Naive B cell (primary cell): ENCODE data around the gene TAF15. TPM values are rescaled to one million over a fixed set of nuclear protein-coding genes. Genes with fewer than 3 reads are reported as not detected.
A peak's percentile ranks its signal among the peaks of the same experiment; 100 is the strongest.

Experiments
- ATAC-seq, 2 donors: fragments of 150-1000 bp; cut with Tn5 transposase; 2 replicates each; pipeline ENCODE4 v1.10.0; 2021; ENCODE audit warnings: low read depth in 2 of 2, mild to moderate bottlenecking in 2 of 2, moderate library complexity in 2 of 2
- DNase-seq: peaks from one replicate; pipeline ENCODE4 v3.0.0; 2022
- H3K27ac Mint-ChIP-seq, 6 donors: one replicate each; pipeline ENCODE4 v1.8.0; 2020 to 2022; ENCODE audit warnings: mild to moderate bottlenecking in 6 of 6, mixed read lengths in 6 of 6, moderate library complexity in 5 of 6, inconsistent platforms in 2 of 6
- H3K27me3 Mint-ChIP-seq, 3 donors: one replicate each; pipeline ENCODE4 v1.8.0; 2021 to 2022; ENCODE audit warnings: mixed read lengths in 3 of 3, mild to moderate bottlenecking in 1 of 3
- H3K36me3 Mint-ChIP-seq, 2 donors: one replicate each; pipeline ENCODE4 v1.8.0; 2020 to 2022; ENCODE audit warnings: mixed read lengths in 2 of 2, inconsistent platforms in 1 of 2, mild to moderate bottlenecking in 1 of 2
- H3K4me1 Mint-ChIP-seq, 3 donors: one replicate each; pipeline ENCODE4 v1.8.0; 2020 to 2022; ENCODE audit warnings: mixed read lengths in 3 of 3, inconsistent platforms in 1 of 3, mild to moderate bottlenecking in 1 of 3, moderate library complexity in 1 of 3
- H3K4me3 Mint-ChIP-seq, 8 donors: one replicate each; pipeline ENCODE4 v1.8.0; 2020 to 2022; ENCODE audit warnings: mild to moderate bottlenecking in 8 of 8, mixed read lengths in 8 of 8, moderate library complexity in 8 of 8, inconsistent platforms in 2 of 8
- H3K9me3 Mint-ChIP-seq, 7 donors: one replicate each; pipeline ENCODE4 v1.8.0; 2020 to 2022; ENCODE audit warnings: mixed read lengths in 7 of 7, mild to moderate bottlenecking in 5 of 7, inconsistent platforms in 2 of 7, moderate library complexity in 1 of 7
- polyA plus RNA-seq, 6 donors: library from polyadenylated mRNA; unstranded; fragments of 300-500 nt; fragmentation: Illumina TruSeq; gene quantifications; one replicate each; pipeline ENCODE4 v1.2.3, GENCODE V29; 2021; ENCODE audit warnings: low read depth in 6 of 6

TAF15 gene
- polyA plus RNA-seq, 6 donors from 2014 or later: 16.6 to 44.4 (median 21.7) TPM

GRCh38 chr17:35811759-35812158 is 2.5 kb downstream of the TAF15 start:
- peak overlapping the region in 4 of 8 donors; percentile 21 to 95 (median 88) for H3K4me3 Mint-ChIP-seq
- H3K9me3 Mint-ChIP-seq: no peaks in the 10 kb centered on the region
- no peaks in the 10 kb centered on the region for H3K27me3 Mint-ChIP-seq
- no peak for DNase-seq
- peaks cover 28 to 69% (median 57%) of the 10 kb centered on the region in 3 donors for H3K4me1 Mint-ChIP-seq
- H3K36me3 Mint-ChIP-seq: no peaks in the 10 kb centered on the region
- ATAC-seq: no peak
- peak overlapping the region in 1 of 6 donors; percentile 16 for H3K27ac Mint-ChIP-seq

- Mint-ChIP-seq H3K27ac (peak overlapping the region in 1 of 6 donors; percentile 75), H3K9me3 (no peaks in the 10 kb centered on the region), H3K4me3 (peak overlapping the region in 1 of 8 donors; percentile 63), H3K4me1 (peaks cover 28 to 69% (median 57%) of the 10 kb centered on the region in 3 donors), H3K27me3 (no peaks in the 10 kb centered on the region), H3K36me3 (no peaks in the 10 kb centered on the region)
- ATAC-seq: no peak
- DNase-seq: no peak
These were observed 3.2 kb downstream of the TAF15 start for GRCh38 chr17:35812456-35812855.

- Mint-ChIP-seq H3K27ac (no peak overlapping the region), H3K4me1 (peaks cover 9 to 37% (median 32%) of the 10 kb centered on the region in 3 donors)
These were observed 7.4 kb downstream of the TAF15 start for GRCh38 chr17:35816723-35817122.

GRCh38 chr17:35817196-35817595 is 7.9 kb downstream of the TAF15 start:
- no peak overlapping the region for H3K27ac Mint-ChIP-seq
- H3K9me3 Mint-ChIP-seq: no peaks in the 10 kb centered on the region
- H3K4me1 Mint-ChIP-seq: peaks cover 9 to 35% (median 32%) of the 10 kb centered on the region in 3 donors
- DNase-seq (no peak), ATAC-seq (no peak)
- no peaks in the 10 kb centered on the region for H3K27me3 Mint-ChIP-seq
- H3K36me3 Mint-ChIP-seq: peaks cover 0 to under 1% of the 10 kb centered on the region in 2 donors
- H3K4me3 Mint-ChIP-seq: no peak overlapping the region

More at GRCh38 chr17:35816723-35817122, 7.4 kb downstream of the TAF15 start:
- no peaks in the 10 kb centered on the region for H3K9me3 Mint-ChIP-seq
- no peaks in the 10 kb centered on the region for H3K27me3 Mint-ChIP-seq
- no peaks in the 10 kb centered on the region for H3K36me3 Mint-ChIP-seq
- no peak overlapping the region for H3K4me3 Mint-ChIP-seq
- DNase-seq (no peak), ATAC-seq (no peak)

GRCh38 chr17:35819455-35819854 is 10.2 kb downstream of the TAF15 start:
- peaks cover 10% of the 10 kb centered on the region in 2 donors for H3K36me3 Mint-ChIP-seq
- H3K4me1 Mint-ChIP-seq: peaks cover 0 to 19% (median 16%) of the 10 kb centered on the region in 3 donors
- DNase-seq (no peak), ATAC-seq (no peak)
- peak overlapping the region in 1 of 6 donors; percentile 44 for H3K27ac Mint-ChIP-seq
- H3K4me3 Mint-ChIP-seq: no peak overlapping the region
- H3K9me3 Mint-ChIP-seq: no peaks in the 10 kb centered on the region
- no peaks in the 10 kb centered on the region for H3K27me3 Mint-ChIP-seq

- peaks cover 0 to 4% (median 3%) of the 10 kb centered on the region in 3 donors for H3K4me1 Mint-ChIP-seq
- H3K36me3 Mint-ChIP-seq: peaks cover 10 to 12% of the 10 kb centered on the region in 2 donors
- no peaks in the 10 kb centered on the region for H3K9me3 Mint-ChIP-seq
These were observed 12.0 kb downstream of the TAF15 start for GRCh38 chr17:35821308-35821707.

DNA sequence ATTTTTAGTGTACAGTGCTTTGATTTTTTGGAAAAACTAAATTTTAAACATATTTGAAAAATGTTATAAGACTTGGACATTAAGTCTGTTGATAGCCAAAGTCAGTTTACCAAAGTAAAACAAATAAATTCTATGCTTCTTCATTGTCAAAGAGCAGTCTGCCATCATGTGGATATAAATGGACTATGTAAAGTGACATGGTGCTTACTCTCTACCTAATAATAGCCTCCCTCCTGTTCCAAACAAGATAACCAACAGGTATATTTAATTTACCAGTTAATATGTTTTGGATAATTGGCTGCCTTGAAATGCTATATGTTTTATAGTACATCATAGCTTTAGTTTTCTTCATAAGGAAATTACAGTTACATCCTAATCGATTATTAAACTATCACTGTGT is 15.9 kb downstream of the TAF15 start:
- Mint-ChIP-seq H3K9me3 (no peaks in the 10 kb centered on the region), H3K27me3 (no peaks in the 10 kb centered on the region), H3K36me3 (peaks cover 10 to 12% of the 10 kb centered on the region in 2 donors), H3K4me3 (no peak overlapping the region), H3K4me1 (peaks cover 0 to 4% (median 2%) of the 10 kb centered on the region in 3 donors), H3K27ac (no peak overlapping the region)
- DNase-seq: no peak
- no peak for ATAC-seq

More at GRCh38 chr17:35821308-35821707, 12.0 kb downstream of the TAF15 start:
- Mint-ChIP-seq H3K4me3 (no peak overlapping the region), H3K27ac (no peak overlapping the region), H3K27me3 (no peaks in the 10 kb centered on the region)
- ATAC-seq (no peak), DNase-seq (no peak)

DNA sequence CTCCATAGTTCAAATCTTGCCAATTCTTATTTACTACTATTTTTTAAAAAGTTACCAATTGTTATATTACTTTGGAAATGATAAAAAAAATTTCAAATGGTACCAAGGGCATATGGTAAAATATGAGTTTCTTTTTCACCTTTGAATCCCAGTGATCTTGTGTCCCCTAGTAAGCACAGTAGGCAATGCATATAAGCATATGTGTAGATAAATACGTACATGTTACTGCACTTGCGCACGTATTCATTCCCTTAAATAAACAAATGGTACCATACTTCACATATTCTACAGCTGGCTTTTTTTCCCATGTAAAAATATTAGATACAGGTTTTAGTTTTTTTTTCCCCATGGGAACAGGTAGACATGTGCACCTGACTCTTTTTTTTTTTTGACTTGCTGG is 31.8 kb downstream of the TAF15 start:
- H3K4me1 Mint-ChIP-seq: peaks cover 0 to 9% (median 0%) of the 10 kb centered on the region in 3 donors
- no peak overlapping the region for H3K27ac Mint-ChIP-seq
- H3K27me3 Mint-ChIP-seq: no peaks in the 10 kb centered on the region
- ATAC-seq (no peak), DNase-seq (no peak)
- H3K9me3 Mint-ChIP-seq: no peaks in the 10 kb centered on the region
- H3K36me3 Mint-ChIP-seq: peaks cover 24 to 28% of the 10 kb centered on the region in 2 donors
- no peak overlapping the region for H3K4me3 Mint-ChIP-seq

GRCh38 chr17:35841505-35841904 is 32.2 kb downstream of the TAF15 start:
- H3K36me3 Mint-ChIP-seq: peaks cover 20 to 28% of the 10 kb centered on the region in 2 donors
- peaks cover 0 to 9% (median 0%) of the 10 kb centered on the region in 3 donors for H3K4me1 Mint-ChIP-seq
- DNase-seq (no peak), ATAC-seq (no peak)
- H3K4me3 Mint-ChIP-seq: no peak overlapping the region
- H3K27me3 Mint-ChIP-seq: no peaks in the 10 kb centered on the region
- H3K27ac Mint-ChIP-seq: no peak overlapping the region
- no peaks in the 10 kb centered on the region for H3K9me3 Mint-ChIP-seq

DNA sequence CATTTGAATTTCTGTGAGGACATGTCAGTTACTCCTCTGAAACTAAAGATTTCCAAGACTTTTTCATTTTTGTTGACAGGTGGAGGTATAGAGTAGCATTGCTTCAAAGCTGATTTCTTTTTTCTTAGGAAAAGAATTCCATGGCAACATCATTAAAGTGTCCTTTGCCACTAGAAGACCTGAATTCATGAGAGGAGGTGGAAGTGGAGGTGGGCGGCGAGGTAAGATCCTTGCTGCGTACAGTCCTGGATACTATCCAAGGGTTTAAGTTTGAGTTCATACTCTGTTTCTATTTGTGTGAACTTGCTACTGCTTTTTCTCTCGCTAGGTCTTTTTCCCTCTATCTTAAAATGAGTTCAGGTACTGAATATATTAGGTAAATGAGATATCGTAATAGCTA is 33.0 kb downstream of the TAF15 start:
- Mint-ChIP-seq H3K4me3 (no peak overlapping the region), H3K27me3 (no peaks in the 10 kb centered on the region), H3K9me3 (no peaks in the 10 kb centered on the region), H3K27ac (no peak overlapping the region), H3K36me3 (peaks cover 20 to 28% of the 10 kb centered on the region in 2 donors), H3K4me1 (peaks cover 0 to 9% (median 0%) of the 10 kb centered on the region in 3 donors)
- no peak for DNase-seq
- ATAC-seq: no peak

GRCh38 chr17:35843698-35844097 is 34.4 kb downstream of the TAF15 start:
- H3K36me3 Mint-ChIP-seq: peaks cover 24 to 37% of the 10 kb centered on the region in 2 donors
- H3K9me3 Mint-ChIP-seq: no peaks in the 10 kb centered on the region
- H3K27me3 Mint-ChIP-seq: no peaks in the 10 kb centered on the region
- no peak for ATAC-seq
- no peak overlapping the region for H3K4me3 Mint-ChIP-seq
- H3K27ac Mint-ChIP-seq: peak overlapping the region in 3 of 6 donors; percentile 13 to 57 (median 49)
- peaks cover 0 to 14% (median 7%) of the 10 kb centered on the region in 3 donors for H3K4me1 Mint-ChIP-seq
- no peak for DNase-seq

GRCh38 chr17:35844547-35844946 is 35.3 kb downstream of the TAF15 start:
- peaks cover 2 to 15% (median 7%) of the 10 kb centered on the region in 3 donors for H3K4me1 Mint-ChIP-seq
- no peak for ATAC-seq
- no peaks in the 10 kb centered on the region for H3K9me3 Mint-ChIP-seq
- peak overlapping the region in 2 of 6 donors; percentile 21 to 57 for H3K27ac Mint-ChIP-seq
- peaks cover 24 to 37% of the 10 kb centered on the region in 2 donors for H3K36me3 Mint-ChIP-seq
- DNase-seq: no peak
- no peaks in the 10 kb centered on the region for H3K27me3 Mint-ChIP-seq
- H3K4me3 Mint-ChIP-seq: no peak overlapping the region

DNA sequence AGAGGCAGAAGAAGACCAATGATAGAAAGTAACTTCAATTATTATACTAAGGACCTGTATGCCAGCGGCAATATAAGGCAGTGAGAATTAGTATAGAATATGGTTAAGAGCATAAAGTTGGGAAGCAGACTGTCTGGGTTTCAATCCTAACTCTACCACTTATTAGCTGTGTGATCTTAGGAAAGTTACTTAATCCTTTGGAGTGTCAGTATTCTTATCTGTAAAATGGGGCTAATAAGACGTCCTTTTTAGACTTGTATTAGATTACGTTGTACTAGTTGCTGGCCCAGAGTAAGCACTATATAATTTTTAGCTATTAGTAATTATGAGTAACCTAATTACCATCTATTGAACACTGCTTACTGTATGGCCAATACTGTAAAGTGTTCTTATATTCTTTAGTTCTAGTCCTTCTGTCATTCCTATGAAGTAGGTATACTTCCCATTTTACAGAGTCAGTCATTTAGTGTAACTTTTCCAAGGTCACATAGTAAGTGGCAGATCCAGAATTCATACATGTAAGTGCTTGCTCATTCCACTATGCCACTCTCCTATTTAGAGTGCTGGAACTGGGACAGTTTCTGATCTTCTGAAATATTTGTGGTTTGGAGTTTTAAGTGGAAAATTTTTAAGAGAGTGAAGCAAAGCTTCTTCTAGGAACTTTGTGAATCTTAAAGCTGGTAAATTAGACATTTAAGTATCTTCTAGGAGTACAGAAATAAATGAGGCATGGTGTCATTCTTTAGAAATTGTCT is 36.9 kb downstream of the TAF15 start:
- ATAC-seq: no peak
- Mint-ChIP-seq H3K9me3 (no peaks in the 10 kb centered on the region), H3K27ac (no peak overlapping the region), H3K27me3 (no peaks in the 10 kb centered on the region), H3K4me3 (no peak overlapping the region), H3K4me1 (peaks cover 3 to 18% (median 10%) of the 10 kb centered on the region in 3 donors), H3K36me3 (peaks cover 23 to 30% of the 10 kb centered on the region in 2 donors)
- no peak for DNase-seq

DNA sequence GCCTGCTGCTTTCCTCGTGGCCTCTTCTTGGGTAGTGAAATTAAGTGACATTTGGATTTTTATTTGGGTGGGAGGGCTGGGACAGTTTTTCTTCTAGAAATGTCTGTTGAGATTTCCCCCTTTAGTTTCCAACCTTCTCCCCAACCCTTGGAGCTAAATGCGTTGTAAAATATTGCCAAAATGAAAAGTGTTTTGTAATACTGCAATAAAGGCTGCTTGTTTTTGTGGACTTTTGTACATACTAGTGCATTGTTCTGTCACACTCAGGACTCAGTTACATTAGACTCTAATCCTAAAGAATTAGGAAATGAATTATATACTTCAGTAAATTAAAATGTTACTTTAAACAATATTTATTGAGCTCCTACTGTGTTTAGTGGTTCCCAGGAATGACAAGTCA is 37.7 kb downstream of the TAF15 start:
- no peaks in the 10 kb centered on the region for H3K27me3 Mint-ChIP-seq
- peak overlapping the region in 1 of 6 donors; percentile 44 for H3K27ac Mint-ChIP-seq
- H3K36me3 Mint-ChIP-seq: peaks cover 21 to 30% of the 10 kb centered on the region in 2 donors
- DNase-seq: no peak
- H3K4me1 Mint-ChIP-seq: peaks cover 5 to 18% (median 13%) of the 10 kb centered on the region in 3 donors
- H3K4me3 Mint-ChIP-seq: no peak overlapping the region
- no peak for ATAC-seq
- H3K9me3 Mint-ChIP-seq: no peaks in the 10 kb centered on the region
